ENCODE results near the gene ZSCAN16.
A peak's percentile ranks its signal among the peaks of the same experiment; 100 is the strongest.

Gene ZSCAN16

GRCh38 chr6:28134716-28135115, 10.3 kb downstream of the ZSCAN16 start:
- no peak for DNase-seq

DNA sequence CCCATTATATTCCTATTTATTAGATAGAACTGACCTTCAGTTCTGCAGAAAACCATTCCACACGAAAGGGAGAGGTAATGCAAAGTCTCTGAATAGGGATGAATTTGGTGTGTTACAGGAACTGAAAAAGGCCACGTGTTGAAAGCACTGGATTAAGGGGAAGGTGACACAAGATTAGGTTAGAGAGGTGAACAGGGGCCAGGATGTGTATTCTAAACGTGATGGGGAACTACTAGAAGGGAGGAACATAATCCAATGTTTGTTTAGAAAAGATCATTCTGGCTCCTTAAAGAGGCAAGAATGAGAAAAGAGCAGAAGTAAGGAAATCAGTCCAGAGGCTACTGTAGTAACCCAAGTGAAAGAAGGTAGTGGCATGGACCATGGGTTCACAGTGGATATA, 11.0 kb downstream of the ZSCAN16 start:
- DNase-seq, result no peak

DNA sequence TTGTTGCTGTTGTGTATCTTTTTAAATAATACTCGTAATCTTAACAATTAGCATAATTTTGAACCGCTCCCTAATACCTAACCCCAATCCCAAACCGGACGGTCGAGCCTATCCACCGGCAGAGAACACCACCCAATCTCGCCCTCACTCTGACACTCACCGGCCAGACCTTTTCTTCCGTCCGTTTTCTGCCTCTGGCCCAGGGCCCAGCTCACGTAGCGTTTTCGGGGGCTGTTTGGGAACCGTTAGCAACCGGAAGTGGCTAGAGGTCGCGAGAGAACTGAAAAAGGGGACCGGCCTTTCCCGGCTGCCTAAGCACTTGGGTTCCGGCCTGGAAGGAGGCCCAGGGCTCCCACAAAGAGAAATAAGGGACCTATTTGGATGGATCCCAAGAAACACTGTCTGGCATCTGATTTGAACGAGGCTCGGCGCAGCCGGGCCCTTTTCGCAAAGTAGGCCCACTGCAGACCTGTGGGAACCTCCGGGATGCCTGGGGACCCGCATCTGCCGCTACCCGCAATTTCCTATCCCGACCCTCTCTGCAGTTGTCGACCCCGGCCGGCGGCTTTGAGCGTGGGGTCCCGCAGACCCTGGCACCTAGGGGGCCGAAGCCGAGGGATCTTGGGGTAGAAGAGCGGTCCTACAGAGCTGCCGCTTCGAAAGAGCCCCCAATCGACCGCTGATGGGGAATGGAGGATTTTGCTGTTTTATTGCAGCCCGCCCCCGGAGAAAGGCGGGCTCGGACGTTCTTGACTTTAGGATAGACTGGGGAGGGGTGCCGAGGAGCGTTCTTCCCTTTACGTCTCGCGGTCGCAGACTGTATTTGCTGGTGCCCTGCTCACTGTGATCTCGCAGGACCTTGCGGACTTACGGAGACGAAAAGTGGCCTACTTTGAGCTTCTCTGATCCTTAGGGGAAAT, 12.4 kb downstream of the ZSCAN16 start:
- peak; percentile 86 for DNase-seq

DNA sequence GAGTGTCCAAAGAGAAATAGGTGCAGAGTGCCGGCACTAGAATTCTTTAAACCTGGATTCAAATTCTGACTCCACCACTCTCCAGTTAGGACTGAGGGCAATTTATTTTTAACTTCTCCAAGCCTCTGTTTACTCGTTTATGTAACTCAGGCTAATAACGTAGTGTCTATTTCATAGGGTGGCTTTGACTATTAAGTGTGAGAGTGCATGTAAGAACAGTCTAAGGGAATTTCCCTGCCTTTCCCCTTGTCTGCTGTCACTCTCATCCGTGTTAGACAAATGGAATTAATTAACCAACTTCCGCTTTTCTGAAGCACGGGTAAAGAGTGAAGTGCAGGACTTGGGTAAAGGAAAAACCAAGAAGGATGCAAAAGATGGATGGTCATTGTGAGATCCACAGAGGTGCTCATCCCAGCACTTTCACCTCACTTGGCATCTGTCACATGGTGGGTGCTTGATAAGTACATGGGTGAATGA, 13.1 kb downstream of the ZSCAN16 start:
- no peak for DNase-seq

- no peak for DNase-seq
Measured at GRCh38 chr6:28139860-28140543, 15.6 kb downstream of the ZSCAN16 start.

- no peak for DNase-seq
Measured at GRCh38 chr6:28140616-28141015, 16.2 kb downstream of the ZSCAN16 start.

DNA sequence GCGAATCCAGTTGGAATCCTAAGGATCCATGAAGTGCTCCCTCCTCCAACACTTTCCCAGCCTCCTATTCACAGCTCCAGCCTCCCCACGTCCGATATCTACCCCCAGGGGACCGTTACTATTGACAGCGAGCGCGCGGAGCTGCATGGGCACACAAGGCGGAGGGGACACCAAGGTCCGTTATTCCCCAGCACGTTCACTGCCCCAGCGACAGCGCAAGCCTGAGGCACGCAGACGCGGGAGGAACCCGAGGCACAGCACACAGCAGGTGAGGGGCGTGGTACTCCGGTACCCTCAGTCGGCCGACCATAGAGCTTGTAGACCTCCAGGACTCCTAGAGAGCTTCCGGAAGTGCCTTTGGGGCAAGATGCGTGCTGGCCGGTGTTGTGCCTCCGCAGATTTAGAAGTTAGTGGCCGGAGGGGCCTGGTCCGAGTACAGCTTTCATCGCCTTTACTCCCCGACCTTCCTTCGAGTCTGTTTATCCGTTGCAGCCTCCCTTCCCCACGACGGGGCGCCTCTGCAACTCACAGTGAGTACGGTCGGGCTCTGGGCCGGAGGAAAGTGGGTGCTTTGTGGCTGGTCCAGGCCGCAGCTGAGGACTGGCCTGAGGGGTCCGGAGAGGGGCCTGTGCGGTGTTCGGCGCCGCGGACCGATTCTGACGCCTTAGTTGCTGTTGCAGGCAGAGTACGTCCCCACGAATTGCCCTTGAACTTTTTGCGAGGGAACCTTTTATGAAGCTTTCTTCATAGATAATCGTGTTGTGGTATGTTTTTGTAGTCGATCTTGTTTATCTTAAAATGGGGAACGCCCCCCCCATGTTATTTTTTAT, 17.3 kb downstream of the ZSCAN16 start, which contains the start of gene ZKSCAN8:
ZKSCAN8 (plus strand) TSS at position 384 of the 830 bp plus-strand sequence. CDS start 6,525 bp downstream, outside the sequence.
- DNase-seq, result peak; percentile 73

DNA sequence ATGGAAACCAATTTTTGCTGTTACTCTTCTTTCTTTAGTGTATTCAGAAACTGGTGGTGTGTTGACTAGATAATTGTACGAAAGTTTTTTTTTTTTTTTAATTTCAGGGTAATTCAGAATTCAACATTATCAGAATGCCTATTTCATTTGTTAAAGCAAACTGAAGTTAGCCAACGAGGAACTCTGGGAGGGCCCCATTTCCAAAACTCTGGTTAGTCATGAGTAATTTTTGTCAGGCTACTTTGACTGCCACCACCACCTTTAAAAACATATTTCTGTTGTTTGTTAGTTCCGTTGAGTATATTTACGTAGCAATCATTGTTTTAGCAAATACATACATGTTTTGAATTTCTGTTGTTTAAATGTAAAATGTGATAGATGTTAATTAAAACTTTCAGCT, 18.0 kb downstream of the ZSCAN16 start:
- no peak for DNase-seq

GRCh38 chr6:28145231-28145630, 20.8 kb downstream of the ZSCAN16 start:
- no peak for DNase-seq

GRCh38 chr6:28152531-28152930, 28.1 kb downstream of the ZSCAN16 start:
- no peak for DNase-seq

DNA sequence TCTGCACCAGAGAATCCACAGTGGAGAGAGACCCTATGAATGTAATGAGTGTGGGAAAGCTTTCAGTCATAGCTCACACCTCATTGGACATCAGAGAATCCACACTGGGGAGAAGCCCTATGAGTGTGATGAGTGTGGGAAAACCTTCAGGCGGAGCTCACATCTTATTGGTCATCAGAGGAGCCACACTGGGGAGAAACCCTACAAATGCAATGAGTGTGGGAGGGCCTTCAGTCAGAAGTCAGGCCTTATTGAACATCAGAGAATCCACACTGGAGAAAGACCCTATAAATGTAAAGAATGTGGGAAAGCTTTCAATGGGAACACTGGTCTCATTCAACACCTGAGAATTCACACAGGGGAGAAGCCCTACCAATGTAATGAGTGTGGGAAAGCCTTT, 29.1 kb downstream of the ZSCAN16 start:
- no peak for DNase-seq

- no peak for DNase-seq
Measured at GRCh38 chr6:28154357-28154756, 29.9 kb downstream of the ZSCAN16 start.

GRCh38 chr6:28158318-28158717, 33.9 kb downstream of the ZSCAN16 start:
- DNase-seq, result no peak

DNA sequence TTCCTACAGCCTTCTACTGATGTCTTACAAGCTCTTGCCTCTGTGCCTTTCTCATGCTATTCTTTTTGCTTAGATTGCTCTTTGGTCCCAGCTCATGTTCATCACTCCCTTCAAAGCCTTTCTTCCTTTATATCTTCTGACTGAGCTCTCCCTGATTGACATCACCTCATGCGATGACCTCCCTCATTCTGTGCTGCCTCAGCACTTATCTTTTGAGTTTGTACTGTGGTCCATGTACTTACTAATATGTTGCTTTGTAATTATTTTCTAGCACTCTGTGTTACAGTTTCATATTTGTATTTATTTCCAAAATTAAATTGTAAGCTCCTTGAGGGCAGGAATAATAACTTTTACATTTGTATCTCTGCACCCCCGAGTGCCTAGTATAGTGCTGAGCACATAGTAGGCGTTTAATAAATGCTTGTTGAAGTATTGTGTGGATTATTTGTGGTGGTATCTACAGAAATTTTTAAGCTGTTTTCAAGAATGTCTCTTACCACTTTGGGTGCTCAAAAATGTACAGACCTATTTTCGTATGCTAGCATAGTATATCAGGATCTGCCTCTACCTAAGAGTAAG, 34.7 kb downstream of the ZSCAN16 start:
- DNase-seq, result no peak

GRCh38 chr6:28160233-28160632, 35.8 kb downstream of the ZSCAN16 start:
- no peak for DNase-seq

DNA sequence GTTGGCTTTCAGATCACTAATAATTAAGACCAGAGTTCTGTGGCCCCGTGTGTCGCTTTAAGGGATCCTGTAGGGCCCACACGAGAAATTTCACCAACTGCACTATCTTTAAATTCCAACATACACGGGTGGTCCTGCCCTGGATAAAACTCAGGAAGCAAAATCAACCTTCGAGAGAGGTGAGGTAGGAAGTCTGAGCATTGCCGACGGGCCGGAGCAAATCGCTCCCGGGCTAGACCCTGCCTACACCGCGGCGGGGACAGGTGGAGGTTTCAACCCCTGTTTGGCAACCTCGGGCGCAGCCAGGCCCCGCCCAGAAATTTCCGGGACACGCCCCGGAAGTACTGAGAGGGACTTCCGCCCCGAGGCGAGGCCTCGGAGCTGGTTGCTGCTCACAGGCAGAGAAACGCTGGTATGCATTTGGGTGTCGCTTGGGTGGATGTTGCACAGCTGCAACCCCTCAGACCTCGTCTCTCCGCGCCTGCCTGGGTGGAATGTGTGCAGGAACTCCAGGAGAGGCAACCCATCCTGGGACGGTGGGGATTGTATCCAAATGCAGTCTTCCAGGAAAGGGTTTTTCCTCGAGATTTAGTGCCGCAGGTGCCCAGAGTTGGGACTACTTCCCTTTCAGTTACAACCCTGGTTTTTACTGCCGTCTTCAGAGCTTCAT, 37.1 kb downstream of the ZSCAN16 start:
- DNase-seq, result no peak

GRCh38 chr6:28165563-28165962, 41.2 kb downstream of the ZSCAN16 start:
- no peak for DNase-seq

DNA sequence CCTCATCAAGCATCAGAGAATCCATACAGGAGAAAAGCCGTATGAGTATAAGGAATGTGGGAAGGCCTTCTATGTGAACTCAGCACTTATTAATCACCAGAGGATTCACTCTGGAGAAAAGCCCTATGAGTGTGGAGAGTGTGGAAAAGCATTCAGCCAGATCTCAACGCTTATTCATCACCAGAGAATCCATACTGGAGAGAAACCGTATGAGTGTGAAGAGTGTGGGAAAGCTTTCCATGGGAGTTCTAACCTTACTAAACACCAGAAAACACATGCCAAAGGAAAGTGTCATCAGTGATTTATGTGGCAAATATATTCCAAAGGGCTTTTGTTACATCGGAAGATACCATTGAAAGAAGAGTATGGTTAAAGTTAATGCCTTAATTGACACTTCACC, 42.7 kb downstream of the ZSCAN16 start:
- DNase-seq, result no peak

- no peak for DNase-seq
Measured at GRCh38 chr6:28167926-28168325, 43.5 kb downstream of the ZSCAN16 start.

DNA sequence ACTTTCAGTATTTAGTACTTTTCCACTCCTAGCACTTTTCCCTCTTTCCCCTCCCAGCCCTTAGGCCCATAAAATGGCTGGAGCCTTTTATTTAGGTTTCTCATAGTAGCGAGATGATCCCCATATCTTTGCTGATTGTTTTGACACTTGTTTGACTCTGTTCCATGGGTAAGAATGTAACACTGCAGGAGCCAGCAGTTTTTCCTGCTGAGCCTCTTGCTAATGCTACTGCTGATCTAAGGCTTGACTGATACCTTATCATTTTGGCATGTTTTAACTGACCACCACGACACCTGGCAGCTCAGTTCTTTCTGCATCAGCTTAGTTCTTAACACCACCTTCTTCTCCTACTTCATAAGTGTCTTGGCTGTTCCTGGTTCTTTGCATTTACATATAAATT, 46.9 kb downstream of the ZSCAN16 start:
- DNase-seq, result no peak

DNA sequence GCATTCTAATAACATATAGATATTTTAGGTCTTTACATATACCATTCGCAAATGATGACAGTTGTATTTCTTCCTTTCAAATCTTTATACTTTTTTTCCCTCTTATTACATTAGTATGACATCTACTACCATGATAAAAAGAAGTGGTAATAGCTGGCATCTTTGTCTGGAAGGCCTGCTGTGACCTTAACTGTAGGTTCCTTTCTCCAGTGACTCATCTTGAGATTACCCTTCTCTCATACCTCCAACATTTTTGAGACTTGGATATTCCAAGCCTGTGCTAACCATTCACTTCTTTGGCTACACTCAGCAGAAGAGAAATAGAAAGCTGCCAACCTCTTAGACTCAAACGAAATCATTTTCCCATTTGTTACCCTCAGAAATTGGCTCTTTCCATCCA, 47.6 kb downstream of the ZSCAN16 start:
- DNase-seq, result no peak

DNA sequence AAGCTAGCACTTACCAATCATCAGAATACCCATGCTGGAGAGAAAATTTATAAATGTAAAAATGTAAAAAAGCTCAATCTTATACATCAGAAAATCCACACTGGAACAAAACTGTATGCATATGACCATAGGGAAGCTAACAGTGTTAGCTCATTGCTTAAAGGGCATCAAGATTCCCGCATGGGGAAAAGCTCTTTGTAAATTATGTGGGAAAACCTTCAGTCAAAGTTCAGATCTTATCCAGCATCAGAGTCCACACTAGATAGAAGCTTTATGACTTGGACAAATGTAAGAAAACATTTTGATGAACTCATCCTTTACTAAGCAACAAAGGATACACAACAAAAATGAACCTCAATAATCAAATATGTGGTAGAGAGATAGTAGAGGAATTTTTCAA, 52.0 kb downstream of the ZSCAN16 start:
- no peak for DNase-seq

Measured in NCI-H1694 (cell line).